Measurements from ENCODE around the gene C13orf46. TPM values are rescaled to one million over a fixed set of nuclear protein-coding genes. Genes with fewer than 3 reads are reported as not detected.

The C13orf46 gene
- polyA plus RNA-seq, 1 experiment, result 0.65 TPM

DNA sequence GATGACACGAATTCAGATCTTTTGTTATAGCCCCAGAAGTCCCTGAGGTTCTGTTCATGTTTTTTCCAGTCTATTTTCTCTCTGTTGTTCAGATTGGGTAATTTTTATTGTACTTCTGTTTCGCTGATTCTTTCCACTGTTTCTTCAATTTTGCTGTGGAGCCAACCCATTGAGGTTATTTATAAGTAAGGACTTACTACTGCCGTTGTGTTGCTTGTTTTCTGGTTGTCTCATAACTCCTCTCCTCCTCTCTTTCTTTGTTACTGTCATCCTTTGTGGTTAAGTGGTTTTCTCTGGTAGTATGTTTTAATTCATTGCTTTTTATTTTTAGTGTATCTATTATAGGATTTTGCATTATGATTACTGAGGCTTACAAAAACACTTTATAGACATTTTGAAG lies 61.3 kb downstream of the C13orf46 start:
- Histone ChIP-seq H3K27me3 (ENCODE audit: control insufficient read depth, insufficient read depth, low read length) (no peaks in the 10 kb centered on the region), H3K36me3 (ENCODE audit: control insufficient read depth, insufficient read depth, low read length) (no peaks in the 10 kb centered on the region), H3K4me3 (ENCODE audit: low read depth, low read length) (no peak overlapping the region)
- POLR2A ChIA-PET, result no interaction called here
- TF ChIP-seq CTCF (IDR thresholded peaks at IDR 0.05; ENCODE audit: insufficient read depth, low read depth, low read length), result no peak
- CTCF ChIA-PET, result no interaction called here
- DNase-seq (ENCODE audit: low read depth), result no peak

DNA sequence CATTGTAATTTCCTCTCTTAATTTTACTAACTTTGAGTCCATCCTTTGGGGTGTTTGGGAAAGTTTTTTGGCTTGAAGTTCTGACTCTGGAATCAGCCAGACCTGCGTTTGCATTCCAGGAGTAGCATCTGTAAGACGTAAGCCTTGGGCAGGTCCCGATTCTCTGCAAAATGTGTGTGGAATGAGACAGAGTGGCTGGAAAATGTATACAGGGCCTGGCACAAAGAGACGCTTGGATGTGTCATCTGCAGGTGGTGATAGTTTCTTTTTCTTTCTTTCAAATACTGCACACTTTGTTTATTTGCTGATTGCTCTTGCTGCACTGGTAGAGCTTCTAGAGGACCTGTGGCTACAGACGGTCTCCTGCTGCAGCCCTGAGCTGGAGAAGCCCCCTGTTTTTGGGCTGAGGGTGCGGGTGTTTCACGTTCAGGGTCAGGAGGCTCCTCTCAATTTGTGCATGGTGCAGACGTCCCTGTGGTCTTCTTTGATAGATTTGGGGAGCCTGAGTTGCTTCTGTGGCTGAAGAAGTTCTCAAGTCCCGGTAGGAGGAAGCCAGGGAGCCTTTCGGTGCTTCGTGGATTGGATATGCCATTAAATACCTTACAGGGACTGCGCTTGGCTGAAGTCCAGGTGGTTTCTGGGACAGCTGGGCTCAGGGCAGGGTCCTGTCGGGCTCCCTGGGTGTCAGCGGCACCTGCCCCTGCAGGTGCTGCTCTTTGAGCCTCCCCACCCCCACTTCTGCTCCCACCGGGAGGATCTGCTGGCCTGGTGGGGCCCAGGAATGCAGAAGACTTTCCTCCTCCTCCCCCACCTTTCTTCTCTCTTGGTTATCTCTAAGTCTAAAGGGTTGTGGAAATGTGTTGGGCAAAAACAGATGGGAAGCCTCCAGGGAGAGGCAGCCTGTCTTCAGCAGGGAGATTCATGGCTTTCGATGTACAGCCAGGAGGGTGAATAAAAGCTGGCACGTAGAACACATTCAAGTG lies 66.0 kb downstream of the C13orf46 start:
- Histone ChIP-seq H3K27me3 (ENCODE audit: control insufficient read depth, insufficient read depth, low read length) (no peaks in the 10 kb centered on the region), H3K4me3 (ENCODE audit: low read depth, low read length) (no peak overlapping the region), H3K36me3 (ENCODE audit: control insufficient read depth, insufficient read depth, low read length) (no peaks in the 10 kb centered on the region)
- DNase-seq (ENCODE audit: low read depth), result peak; percentile 59
- no peak for TF ChIP-seq CTCF (IDR thresholded peaks at IDR 0.05; ENCODE audit: insufficient read depth, low read depth, low read length)
- POLR2A ChIA-PET, result no interaction called here
- CTCF ChIA-PET, result interaction anchor here (1.0 kb wide), 1 partner anchor 14 kb away, joined by 3 read pairs; no protein-coding TSS in a partner anchor

DNA sequence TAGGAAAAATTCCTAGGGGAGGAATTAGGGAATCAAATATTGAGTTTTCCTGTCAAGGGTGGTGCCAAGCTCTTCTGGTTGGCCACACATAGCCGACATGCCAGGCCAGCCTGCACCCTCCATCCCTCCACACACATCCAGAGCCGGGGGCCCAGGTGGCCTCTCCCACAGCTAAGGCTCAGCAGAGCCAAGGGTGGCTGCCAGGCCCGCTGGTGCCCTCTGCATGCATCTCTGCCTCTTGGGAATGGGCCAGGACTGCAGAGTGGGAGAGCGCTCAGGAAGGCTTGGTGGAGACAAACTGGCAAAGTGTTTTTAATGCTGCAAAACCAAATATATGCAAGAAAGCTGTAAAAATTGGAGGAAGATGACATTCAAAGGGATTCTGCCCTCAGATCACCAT lies 67.3 kb downstream of the C13orf46 start:
- POLR2A ChIA-PET, result no interaction called here
- TF ChIP-seq CTCF (IDR thresholded peaks at IDR 0.05; ENCODE audit: insufficient read depth, low read depth, low read length), result no peak
- H3K27me3 ChIP-seq (ENCODE audit: control insufficient read depth, insufficient read depth, low read length), result no peaks in the 10 kb centered on the region
- CTCF ChIA-PET, result interaction anchor here (0.7 kb wide), 1 partner anchor 68 kb away, joined by 3 read pairs; no protein-coding TSS in a partner anchor
- no peak for DNase-seq (ENCODE audit: low read depth)
- no peaks in the 10 kb centered on the region for H3K36me3 ChIP-seq (ENCODE audit: control insufficient read depth, insufficient read depth, low read length)
- H3K4me3 ChIP-seq (ENCODE audit: low read depth, low read length), result no peak overlapping the region

GRCh38 chr13:113905942-113906341 lies 67.9 kb downstream of the C13orf46 start:
- no peaks in the 10 kb centered on the region for H3K36me3 ChIP-seq (ENCODE audit: control insufficient read depth, insufficient read depth, low read length)
- ChIA-PET CTCF (interaction anchor here (0.7 kb wide), 1 partner anchor 67 kb away, joined by 3 read pairs; no protein-coding TSS in a partner anchor), POLR2A (no interaction called here)
- H3K27me3 ChIP-seq (ENCODE audit: control insufficient read depth, insufficient read depth, low read length), result no peaks in the 10 kb centered on the region
- no peak for DNase-seq (ENCODE audit: low read depth)
- TF ChIP-seq CTCF (IDR thresholded peaks at IDR 0.05; ENCODE audit: insufficient read depth, low read depth, low read length), result no peak
- H3K4me3 ChIP-seq (ENCODE audit: low read depth, low read length), result no peak overlapping the region

DNA sequence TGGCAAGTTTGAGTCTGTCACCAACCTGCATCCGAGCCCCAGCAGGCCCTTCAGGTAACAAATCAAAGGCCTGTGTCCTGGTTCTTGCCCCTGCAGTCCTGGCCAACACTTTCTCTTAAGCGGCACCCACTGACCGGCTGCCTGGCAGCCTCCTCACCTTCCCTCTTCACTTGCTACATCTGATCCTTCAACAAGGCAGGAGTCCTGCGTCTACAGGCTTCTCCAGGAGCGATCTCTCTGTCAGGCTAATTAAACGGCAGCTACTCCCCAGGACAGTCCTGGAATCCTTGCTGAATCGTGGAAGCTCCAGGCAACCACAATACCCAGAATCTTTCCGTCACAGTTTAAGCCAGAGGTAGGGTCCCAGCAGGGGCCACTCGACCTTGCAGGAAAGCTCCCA lies 68.9 kb downstream of the C13orf46 start:
- Histone ChIP-seq H3K4me3 (ENCODE audit: low read depth, low read length) (no peak overlapping the region), H3K27me3 (ENCODE audit: control insufficient read depth, insufficient read depth, low read length) (no peaks in the 10 kb centered on the region), H3K36me3 (ENCODE audit: control insufficient read depth, insufficient read depth, low read length) (no peaks in the 10 kb centered on the region)
- TF ChIP-seq CTCF (IDR thresholded peaks at IDR 0.05; ENCODE audit: insufficient read depth, low read depth, low read length), result no peak
- CTCF ChIA-PET, result interaction anchor here (1.0 to 2.1 kb wide), 3 partner anchors 19 to 180 kb away, joined by 3 to 7 read pairs (median 5); no protein-coding TSS in a partner anchor
- no peak for DNase-seq (ENCODE audit: low read depth)
- POLR2A ChIA-PET, result no interaction called here
